Right renal pelvis (tissue), 4 donors: ENCODE measurements around the gene SH3TC2. TPM values are rescaled to one million over a fixed set of nuclear protein-coding genes. Genes with fewer than 3 reads are reported as not detected.
"Not testable (repeated sequence)": the region's sequence is repeated elsewhere in the genome, so short reads cannot be mapped to it uniquely, and the experiment has no call there.

Experiments used
- DNase-seq, 4 donors: peaks; one replicate each; pipeline ENCODE4 v3.0.0-alpha.2; 2013; ENCODE audit warnings: low read depth in 4 of 4, low spot score in 3 of 4, missing footprints in 1 of 4
- polyA plus RNA-seq, 4 donors: library from polyadenylated mRNA; unstranded; fragments of 120-200 nt; gene quantifications; one replicate each; pipeline ENCODE4 v1.2.1, GENCODE V29; 2013; ENCODE audit not compliant: insufficient read length in 4 of 4

SH3TC2 gene
- 1 to 10 TPM in 3 of 4 donors, under 1 TPM in 1; 0.50 to 1.4 (median 1.2) TPM for polyA plus RNA-seq

DNA sequence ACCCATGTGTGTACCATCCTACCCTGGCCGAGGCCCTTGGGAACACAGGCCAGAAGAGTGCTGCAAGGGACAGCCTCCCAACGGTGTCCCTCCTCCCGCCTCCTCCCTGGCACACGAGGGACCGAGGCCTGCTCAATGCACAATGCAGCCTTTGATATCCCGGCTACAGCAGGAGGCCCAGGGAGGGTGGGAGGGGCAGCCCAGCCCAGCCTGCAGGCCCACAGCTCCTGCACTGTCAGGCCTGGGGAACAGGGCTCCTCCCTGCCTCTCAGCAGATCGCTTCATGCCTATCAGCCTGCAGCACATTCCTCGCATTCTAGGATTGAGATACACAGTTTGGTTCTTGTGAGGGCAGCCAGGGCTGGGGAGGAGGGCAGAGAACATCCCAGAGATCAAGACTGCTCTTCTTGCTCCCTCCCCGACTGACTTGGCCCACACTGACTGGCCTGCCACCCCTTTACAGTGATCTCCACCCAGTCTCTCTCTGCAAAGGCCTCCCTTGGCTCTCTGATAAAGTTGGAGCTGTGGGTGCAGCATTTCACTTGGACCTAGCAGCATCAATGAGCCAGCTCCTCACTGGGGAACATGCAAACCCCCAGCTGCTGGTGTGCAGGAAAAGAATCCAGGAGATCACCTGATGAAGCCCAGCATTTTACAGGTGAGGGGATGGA lies at the start of gene SH3TC2:
Gene SH3TC2, minus strand, starts transcription at position 46 of the 671 bp plus-strand sequence. Its CDS starts 40 bp downstream, at position 6.
- DNase-seq: no peak

- DNase-seq: no peak
These were observed 47.5 kb upstream of the SH3TC2 start for GRCh38 chr5:149110406-149110805.

GRCh38 chr5:149108651-149109280 lies 45.9 kb upstream of the SH3TC2 start:
- DNase-seq: no peak

DNA sequence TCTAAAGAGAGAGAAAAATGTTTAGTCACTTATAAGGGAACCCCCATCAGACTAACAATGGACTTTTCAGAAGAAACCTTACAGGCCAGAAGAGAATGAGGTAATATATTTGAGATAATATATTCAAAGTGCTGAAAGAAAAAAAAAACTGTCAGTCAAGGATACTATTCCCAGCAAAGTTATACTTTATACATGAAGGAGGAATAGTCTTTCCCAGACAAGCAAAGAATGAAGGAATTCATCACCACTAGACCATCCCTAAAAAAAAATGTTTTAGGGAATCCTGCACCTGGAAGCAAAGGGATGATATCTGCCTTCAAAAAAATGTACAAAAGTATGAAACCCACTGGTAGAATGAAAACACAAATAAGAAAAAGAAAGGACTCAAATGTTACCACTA lies 37.5 kb upstream of the SH3TC2 start:
- no peak for DNase-seq

DNA sequence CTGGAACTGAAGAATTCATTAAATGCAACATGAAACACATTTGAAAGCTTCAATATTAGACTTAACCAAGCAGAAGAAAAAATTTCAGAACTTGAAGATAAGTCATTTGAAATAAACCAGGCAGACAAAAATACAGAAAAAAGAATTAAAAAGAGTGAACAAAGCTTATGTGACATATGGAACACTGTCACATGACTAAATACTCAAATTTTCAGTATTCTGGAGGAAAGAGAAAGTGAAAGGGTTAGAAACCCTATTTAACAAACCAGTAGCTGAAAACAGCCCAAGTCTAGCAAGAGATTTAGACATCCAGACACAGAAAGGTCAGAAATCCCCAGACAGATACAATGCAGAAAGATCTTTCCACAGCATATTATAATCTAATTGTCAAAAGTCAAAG lies 37.1 kb upstream of the SH3TC2 start:
- no peak for DNase-seq

GRCh38 chr5:149094996-149095395 lies 32.1 kb upstream of the SH3TC2 start:
- DNase-seq: no peak

- no peak for DNase-seq
These were observed 30.8 kb upstream of the SH3TC2 start for GRCh38 chr5:149093625-149094024.

GRCh38 chr5:149089796-149090195 lies 26.9 kb upstream of the SH3TC2 start:
- no peak for DNase-seq

DNA sequence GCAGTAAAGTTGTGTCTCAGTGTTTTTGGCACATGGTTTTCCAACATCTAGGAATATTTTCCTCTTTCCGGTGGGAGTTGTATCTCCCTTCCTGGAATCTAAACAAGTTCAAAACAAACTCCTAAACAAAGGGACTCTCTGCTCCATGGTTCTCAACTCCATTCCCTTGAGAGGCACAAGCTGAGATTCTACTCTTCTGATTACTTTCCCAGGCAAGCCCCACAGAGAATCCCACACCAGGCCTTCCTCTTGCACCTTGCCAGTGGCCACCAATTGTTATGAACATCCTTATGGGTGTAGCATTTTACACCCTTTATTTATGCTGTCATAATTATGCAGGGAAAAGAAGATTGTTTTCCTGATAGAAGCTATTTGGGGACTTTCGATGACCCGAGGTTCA lies 25.8 kb upstream of the SH3TC2 start:
- DNase-seq: no peak

DNA sequence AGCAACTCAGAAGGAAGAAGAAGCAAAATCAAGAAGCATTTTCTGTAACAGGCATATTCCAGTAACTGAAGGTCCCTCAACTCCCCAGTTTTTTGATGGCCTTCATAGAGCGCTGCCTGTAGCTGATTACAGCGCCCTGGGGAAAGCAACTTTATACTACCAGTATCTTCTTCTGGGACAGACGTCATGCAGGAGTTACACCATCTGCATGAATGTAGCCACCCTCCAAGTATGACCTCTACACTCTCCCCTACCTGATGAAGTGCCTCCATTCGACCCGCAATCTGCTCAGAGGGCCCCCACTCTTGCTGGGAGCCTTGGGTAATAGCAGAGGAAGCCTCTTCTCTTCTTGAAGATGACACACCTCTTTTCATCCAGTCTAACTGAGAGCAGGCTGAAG lies 21.0 kb upstream of the SH3TC2 start:
- DNase-seq: no peak

DNA sequence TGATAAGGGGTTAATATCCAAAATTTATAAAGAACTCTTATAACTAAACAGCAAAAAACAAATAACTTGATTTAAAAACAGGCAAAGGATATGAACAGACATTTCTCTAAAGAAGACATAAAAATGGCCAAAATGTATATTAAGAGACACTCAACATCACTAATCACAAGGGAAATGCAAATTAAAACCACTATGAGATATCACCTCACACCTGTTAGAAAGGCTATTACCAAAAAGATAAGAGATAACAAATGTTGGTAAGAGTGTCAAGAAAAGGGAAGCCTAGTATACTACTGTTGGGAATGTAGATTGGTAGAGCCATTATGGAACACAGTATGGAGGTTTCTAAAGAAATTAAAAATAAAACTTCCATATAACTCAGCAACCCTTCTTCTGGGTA lies 19.4 kb upstream of the SH3TC2 start:
- DNase-seq: no peak

DNA sequence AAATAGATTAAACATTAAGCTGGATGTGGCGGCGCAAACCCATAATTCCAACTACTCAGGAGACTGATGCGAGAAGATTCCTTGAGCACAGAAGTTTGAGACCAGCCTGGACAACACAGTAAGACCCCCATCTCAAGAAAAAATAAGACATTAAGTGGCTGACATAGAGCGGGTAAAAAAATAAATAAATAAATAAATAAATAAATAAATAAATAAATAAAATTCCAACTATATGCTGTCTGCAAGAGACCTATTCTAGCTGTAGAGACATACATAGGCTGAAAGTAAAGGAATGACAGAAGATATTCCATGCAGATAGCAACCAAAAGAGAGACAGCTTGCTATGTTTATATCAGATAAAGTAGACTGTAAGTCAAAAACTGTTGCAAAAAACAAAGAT lies 17.4 kb upstream of the SH3TC2 start:
- DNase-seq: no peak

- no peak for DNase-seq
These were observed 17.0 kb upstream of the SH3TC2 start for GRCh38 chr5:149079883-149080282.

GRCh38 chr5:149074071-149074470 lies 11.2 kb upstream of the SH3TC2 start:
- not testable (repeated sequence) for DNase-seq

GRCh38 chr5:149073213-149073612 lies 10.4 kb upstream of the SH3TC2 start:
- no peak for DNase-seq

GRCh38 chr5:149072791-149073190 lies 9.9 kb upstream of the SH3TC2 start:
- DNase-seq: no peak

- DNase-seq: no peak
These were observed 9.5 kb upstream of the SH3TC2 start for GRCh38 chr5:149072376-149072775.

DNA sequence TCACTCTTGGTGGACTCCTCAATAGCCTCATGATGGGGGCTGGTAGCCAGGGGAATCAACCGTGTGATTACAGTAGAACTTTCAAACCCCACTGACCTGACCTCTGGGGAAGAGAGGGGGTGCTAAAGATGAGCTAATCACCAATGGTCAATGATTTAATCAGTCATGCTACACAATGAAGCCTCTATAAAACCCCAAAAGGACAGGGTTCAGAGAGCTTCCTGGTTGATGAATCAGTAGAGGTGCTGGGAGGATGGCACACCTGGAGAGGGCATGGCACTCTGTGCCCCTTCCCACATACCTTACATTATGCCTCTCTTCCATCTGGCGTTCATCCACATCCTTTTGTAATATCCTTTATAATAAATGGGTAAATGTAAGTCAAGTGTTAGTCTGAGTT lies 8.9 kb upstream of the SH3TC2 start:
- DNase-seq: no peak

- DNase-seq: no peak
These were observed 8.4 kb upstream of the SH3TC2 start for GRCh38 chr5:149071216-149071615.

GRCh38 chr5:149069711-149070110 lies 6.8 kb upstream of the SH3TC2 start:
- no peak for DNase-seq

- no peak for DNase-seq
These were observed 1.1 kb upstream of the SH3TC2 start for GRCh38 chr5:149063896-149064478.

GRCh38 chr5:149062371-149063016 lies 368 bp downstream of the SH3TC2 start:
- no peak for DNase-seq
